ENCODE data around the gene TBPL2.
"Not testable (repeated sequence)": the region's sequence is repeated elsewhere in the genome, so short reads cannot be mapped to it uniquely, and the experiment has no call there.

TBPL2 gene

GRCh38 chr14:55440385-55440784 lies at the start of gene TBPL2:
TSS of gene TBPL2 (minus strand) at chr14:55440616. CDS start at chr14:55440449, 167 bp downstream.
- no peak for DNase-seq (ENCODE audit: extremely low read depth in 1 of 2, low read depth in 1 of 2)

DNA sequence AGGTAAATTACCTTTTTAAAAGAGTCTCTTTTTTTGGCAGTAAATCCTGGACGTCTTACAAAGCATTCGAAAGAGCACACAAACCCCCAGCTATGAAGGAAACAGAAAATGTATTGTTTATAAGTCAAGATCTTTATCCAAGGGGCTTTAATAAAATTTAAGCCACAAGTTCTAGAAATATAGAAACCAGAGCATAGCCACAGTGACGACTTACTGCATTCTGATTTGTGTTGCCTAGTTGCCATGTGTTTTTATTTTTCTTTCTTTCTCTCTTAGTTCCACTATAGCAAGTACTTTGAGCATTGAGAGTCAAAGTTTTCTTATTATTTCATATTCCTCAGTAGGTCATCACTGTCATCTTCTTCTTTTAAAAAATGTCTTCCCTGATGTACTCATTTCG lies 47.8 kb upstream of the TBPL2 start:
- DNase-seq (ENCODE audit: extremely low read depth in 1 of 2, low read depth in 1 of 2), result no peak

GRCh38 chr14:55482936-55483605 lies 42.7 kb upstream of the TBPL2 start:
- DNase-seq (ENCODE audit: extremely low read depth in 1 of 2, low read depth in 1 of 2), result no peak

DNA sequence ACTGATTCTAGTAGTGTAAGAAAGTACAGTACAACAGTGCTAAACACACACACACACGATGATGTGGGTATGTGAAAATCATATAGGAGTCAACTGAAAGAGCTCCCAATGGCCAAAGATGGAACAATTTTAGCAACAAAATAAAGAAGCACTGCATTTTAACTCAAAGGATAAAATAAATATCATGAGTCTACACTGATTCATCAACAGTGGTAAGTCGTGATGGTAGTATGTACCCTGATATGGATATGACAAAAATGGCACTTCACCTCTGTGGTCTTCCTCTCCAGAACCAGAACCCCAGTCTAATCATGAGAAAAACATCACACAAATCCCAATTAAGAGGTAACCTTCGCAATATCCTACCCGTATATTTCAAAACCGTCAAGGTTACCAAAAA lies 41.4 kb upstream of the TBPL2 start:
- no peak for DNase-seq (ENCODE audit: extremely low read depth in 1 of 2, low read depth in 1 of 2)

GRCh38 chr14:55477680-55478079 lies 37.3 kb upstream of the TBPL2 start:
- DNase-seq (ENCODE audit: extremely low read depth in 1 of 2, low read depth in 1 of 2), result no peak

- not testable (repeated sequence) for DNase-seq (ENCODE audit: extremely low read depth in 1 of 2, low read depth in 1 of 2)
Observed at GRCh38 chr14:55476448-55476847, 36.0 kb upstream of the TBPL2 start.

DNA sequence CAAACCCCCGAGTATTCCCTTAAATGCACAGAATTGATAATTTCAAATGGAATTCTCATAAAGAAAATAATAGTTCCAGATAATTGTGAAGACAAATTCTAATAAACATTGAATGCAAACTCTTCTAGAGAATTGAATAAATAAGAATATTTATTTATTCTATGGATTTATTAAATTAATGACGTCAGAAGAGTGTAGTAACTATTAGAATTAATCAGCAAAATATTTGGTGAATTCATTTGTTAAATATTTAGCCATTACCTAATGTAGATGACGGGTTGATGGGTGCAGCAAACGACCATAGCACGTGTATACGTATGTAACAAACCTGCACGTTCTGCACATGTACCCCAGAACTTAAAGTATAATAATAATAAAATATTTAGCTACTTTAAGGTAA lies 33.4 kb upstream of the TBPL2 start:
- DNase-seq (ENCODE audit: extremely low read depth in 1 of 2, low read depth in 1 of 2), result no peak

GRCh38 chr14:55470025-55470424 lies 29.6 kb upstream of the TBPL2 start:
- DNase-seq (ENCODE audit: extremely low read depth in 1 of 2, low read depth in 1 of 2), result no peak

- DNase-seq (ENCODE audit: extremely low read depth in 1 of 2, low read depth in 1 of 2), result no peak
Observed at GRCh38 chr14:55467307-55467706, 26.9 kb upstream of the TBPL2 start.

DNA sequence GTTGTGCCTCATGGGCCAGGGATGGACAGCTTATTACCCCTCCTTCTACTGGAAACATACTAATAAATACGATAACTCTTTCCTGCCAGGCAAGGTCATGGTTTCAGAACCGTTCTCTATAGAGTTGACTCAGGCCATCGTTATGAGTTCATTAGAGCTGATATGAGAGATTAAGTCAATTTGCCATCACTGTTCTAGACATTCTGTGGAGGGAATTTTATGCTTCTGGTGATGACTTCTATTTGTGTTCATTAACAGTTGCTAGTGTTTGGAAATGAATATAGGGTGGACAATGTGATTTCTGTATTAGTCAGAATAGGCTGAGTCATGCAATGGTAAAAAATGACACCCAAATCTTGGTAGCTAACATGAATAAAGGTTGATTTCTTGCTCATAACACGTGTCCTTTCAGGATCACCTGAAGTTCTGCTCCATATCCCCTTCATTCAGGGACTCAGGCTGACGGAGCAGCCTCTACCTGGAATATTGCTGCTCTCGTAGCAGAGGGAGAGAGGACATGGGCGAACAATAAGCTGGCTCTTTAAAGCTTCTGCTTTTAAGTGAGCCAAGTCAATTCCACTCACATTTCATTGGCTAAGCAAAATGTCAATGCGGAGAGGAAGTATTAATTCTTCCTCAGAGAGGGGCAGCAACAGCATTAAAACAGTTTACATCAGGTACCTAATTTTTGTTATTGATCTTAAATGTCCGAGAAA lies 18.5 kb upstream of the TBPL2 start:
- no peak for DNase-seq (ENCODE audit: extremely low read depth in 1 of 2, low read depth in 1 of 2)

- DNase-seq (ENCODE audit: extremely low read depth in 1 of 2, low read depth in 1 of 2), result no peak
Observed at GRCh38 chr14:55457496-55457895, 17.1 kb upstream of the TBPL2 start.

DNA sequence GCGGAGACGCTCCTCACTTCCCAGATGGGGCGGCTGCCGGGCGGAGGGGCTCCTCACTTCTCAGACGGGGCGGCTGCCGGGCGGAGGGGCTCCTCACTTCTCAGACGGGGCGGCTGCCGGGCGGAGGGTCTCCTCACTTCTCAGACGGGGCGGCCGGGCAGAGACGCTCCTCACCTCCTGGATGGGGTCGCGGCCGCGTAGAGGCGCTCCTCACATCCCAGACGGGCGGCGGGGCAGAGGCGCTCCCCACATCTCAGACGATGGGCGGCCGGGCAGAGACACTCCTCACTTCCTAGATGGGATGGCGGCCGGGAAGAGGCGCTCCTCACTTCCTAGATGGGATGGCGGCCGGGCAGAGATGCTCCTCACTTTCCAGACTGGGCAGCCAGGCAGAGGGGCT lies 16.0 kb upstream of the TBPL2 start:
- DNase-seq (ENCODE audit: extremely low read depth in 1 of 2, low read depth in 1 of 2), result not testable (repeated sequence)

DNA sequence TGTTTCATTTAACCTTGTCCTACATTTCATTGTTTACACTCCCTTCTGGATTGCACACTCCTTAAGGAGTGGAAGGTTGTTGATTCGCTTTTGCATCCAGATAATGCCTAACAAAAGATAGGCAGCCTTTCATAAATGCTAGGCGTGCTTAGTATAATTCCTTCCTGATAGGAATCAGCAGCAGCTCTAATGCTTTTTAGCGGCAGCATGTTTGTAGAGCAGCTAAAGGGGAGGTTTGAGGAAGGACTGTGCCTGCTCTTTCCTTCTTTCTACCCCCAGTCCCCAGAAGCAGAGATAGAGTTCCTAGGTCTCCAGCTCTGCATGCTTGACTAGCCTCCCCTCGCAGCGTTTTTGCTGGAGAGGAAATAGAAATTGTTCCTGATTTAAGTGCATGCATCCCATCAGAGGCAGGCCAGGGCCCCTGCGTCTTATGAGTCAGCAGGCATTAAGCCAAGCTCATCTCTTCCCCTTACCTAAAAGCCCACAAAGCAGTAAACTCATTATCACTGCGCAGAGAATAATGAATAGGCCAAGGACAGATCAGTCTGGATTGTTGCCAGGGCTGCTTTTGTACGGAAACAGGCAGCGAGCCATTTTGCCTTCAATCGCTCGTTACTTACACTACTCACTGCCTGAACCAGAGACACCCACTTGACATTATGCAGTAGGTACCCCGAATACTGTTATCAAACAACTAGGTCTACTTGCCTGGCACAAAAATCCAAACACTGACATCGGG lies 14.0 kb upstream of the TBPL2 start:
- no peak for DNase-seq (ENCODE audit: extremely low read depth in 1 of 2, low read depth in 1 of 2)

- no peak for DNase-seq (ENCODE audit: extremely low read depth in 1 of 2, low read depth in 1 of 2)
Observed at GRCh38 chr14:55451950-55452349, 11.5 kb upstream of the TBPL2 start.

- no peak for DNase-seq (ENCODE audit: extremely low read depth in 1 of 2, low read depth in 1 of 2)
Observed at GRCh38 chr14:55451398-55451797, 11.0 kb upstream of the TBPL2 start.

DNA sequence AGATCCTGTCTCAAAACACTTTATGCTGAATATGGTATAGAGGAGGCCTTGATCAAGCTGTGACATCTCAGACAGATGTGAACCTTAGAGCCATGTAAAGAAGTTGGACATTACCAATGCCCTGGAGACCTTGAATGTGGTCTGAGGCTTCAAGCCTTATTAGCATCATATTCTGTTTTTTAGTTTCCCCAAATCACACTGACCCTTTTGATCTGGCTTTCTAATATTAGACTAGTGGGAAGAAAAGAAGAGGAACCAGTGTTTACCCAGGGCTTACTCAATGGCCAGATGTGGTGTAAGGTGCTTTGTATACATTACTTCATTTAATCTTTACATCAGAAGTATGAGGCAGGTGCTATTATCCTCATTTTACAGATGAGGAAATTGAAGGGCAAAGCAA lies 10.6 kb upstream of the TBPL2 start:
- no peak for DNase-seq (ENCODE audit: extremely low read depth in 1 of 2, low read depth in 1 of 2)

DNA sequence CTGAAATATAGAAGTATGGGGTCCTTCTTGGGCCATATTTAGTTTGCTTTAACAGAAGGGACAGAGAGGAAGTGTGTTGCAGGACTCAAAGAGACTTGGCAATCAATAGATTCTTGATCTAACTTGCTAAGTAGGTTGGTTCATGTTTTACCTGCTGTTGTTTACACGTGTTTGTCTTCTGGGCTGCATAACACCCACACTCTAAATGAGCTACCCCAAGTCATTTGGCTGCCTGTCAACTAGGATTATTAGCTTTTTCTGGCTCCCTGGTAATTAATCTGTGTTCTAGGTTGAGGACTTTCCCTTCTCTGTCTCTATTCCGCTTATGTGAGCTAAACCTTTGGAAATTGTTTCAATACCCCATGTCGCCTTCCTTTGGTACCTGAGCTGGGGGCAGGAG lies 10.1 kb upstream of the TBPL2 start:
- no peak for DNase-seq (ENCODE audit: extremely low read depth in 1 of 2, low read depth in 1 of 2)

DNA sequence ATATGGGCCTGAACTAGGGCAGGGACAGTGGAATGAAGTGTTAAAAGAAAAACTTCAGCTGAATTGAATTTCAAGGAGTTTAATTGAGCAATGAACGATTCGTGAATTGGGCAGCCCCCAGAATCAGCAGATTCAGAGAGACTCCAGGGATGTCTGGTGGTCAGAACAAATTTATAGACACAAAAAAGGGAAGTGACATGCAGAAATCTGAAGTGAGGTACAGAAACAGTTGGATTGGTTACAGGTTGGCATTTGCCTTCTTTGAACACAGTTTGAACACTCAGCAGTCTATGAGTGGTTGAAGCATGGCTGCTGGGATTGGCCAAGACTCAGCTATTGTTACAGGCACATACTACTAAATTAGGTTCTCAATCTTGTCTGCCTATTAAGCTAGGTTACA lies 9.7 kb upstream of the TBPL2 start:
- DNase-seq (ENCODE audit: extremely low read depth in 1 of 2, low read depth in 1 of 2), result no peak

DNA sequence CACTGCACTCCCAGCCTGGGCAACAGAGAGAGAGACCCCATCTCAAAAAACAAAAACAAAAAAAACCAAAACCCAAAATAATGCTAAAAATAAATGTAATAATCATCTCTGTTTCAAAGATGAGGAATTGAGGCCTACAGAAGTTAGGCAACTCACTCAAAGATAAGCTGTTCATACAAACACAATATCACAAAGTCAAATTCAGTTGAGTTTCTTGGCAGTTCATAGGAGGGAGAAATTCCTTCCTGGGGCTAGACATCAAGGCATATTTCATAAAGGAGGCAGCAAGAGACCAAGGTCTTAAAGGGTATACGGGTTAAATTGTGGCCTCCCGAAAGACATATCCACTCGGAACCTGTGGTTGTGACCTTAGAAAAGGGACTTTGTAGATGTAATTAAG lies 8.7 kb upstream of the TBPL2 start:
- no peak for DNase-seq (ENCODE audit: extremely low read depth in 1 of 2, low read depth in 1 of 2)

DNA sequence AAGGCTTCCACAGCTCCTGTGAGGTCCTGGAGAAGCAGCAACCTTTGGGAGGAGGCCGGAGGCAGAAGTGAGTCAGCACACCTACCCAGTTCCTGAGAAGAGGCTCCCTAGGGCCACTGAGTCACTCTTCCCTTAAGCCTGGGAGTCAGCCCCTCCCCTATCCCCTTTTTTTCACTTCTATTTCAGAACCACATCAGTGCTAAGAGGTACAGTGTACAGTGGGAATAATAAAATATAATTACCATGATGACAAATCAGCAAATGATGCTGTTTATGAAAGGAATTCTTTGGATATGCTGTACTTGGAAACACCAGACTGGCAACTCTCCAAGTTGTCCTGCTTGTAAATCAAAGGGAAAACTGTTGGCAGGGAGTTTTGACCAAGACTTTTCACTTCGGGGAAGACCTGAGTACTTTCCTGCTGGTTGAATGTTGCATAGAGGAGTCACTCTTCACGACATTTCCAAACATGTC lies 7.8 kb upstream of the TBPL2 start:
- no peak for DNase-seq (ENCODE audit: extremely low read depth in 1 of 2, low read depth in 1 of 2)

DNA sequence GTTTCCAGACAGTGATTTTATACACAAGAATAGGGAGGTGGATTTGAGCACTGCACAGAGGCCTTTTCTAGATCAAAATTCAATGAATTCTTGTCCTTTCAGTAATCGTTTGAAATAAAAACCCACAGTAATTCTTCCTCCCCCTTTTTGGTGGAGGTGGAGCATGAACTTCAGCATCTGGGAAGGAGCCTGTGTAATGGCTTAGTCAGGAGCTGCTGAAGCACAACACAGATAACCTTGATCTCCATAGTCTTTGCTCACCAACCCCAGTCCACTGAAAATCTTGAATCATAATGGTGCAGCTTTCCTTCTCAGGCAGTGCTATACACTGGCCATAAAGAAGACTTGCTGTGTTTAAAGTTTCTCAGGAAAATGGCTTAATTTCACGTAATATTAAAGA lies 6.4 kb upstream of the TBPL2 start:
- no peak for DNase-seq (ENCODE audit: extremely low read depth in 1 of 2, low read depth in 1 of 2)
